HepG2 (cell line): Measurements from ENCODE around the gene BCL2L11. TPM values are rescaled to one million over a fixed set of nuclear protein-coding genes. Genes with fewer than 3 reads are reported as not detected.
A peak's percentile ranks its signal among the peaks of the same experiment; 100 is the strongest.

ENCODE experiments used
- CENPX ChIP-seq: sonication (generic); formaldehyde crosslinking; IDR thresholded peaks from 2 replicates; pipeline ENCODE4 v1.9.0; 2021; ENCODE audit warnings: mild to moderate bottlenecking, missing genetic modification reagents, moderate library complexity
- FOXK2 ChIP-seq: fragments of 450-650 bp; IDR thresholded peaks from 2 replicates; pipeline ENCODE4 v1.6.1; 2016
- HES4 ChIP-seq: sonication (generic); formaldehyde crosslinking; IDR thresholded peaks from 2 replicates; pipeline ENCODE4 v1.9.0; 2021; ENCODE audit warnings: mild to moderate bottlenecking, missing genetic modification reagents, borderline replicate concordance
- KLF13 ChIP-seq: sonication (generic); formaldehyde crosslinking; IDR thresholded peaks from 2 replicates; pipeline ENCODE4 v1.4.0; 2020; ENCODE audit warnings: mild to moderate bottlenecking, missing genetic modification reagents
- NR2C2 ChIP-seq: sonication (generic); formaldehyde crosslinking; IDR thresholded peaks from 2 replicates; pipeline ENCODE4 v1.4.0; 2020; ENCODE audit warnings: missing genetic modification reagents, mild to moderate bottlenecking, moderate library complexity, borderline replicate concordance
- PCBP1 ChIP-seq: fragments of 200-400 bp; formaldehyde crosslinking; IDR thresholded peaks from 2 replicates; pipeline ENCODE4 v1.6.1; 2017; ENCODE audit warnings: mild to moderate bottlenecking, low read depth, low read length, borderline replicate concordance
- POLR2AphosphoS2 ChIP-seq: IDR thresholded peaks from 2 replicates; pipeline ENCODE4 v1.6.1; 2011; ENCODE audit warnings: low read depth, low read length, improper control_type of control experiment
- PRMT3 ChIP-seq: sonication (generic); formaldehyde crosslinking; IDR thresholded peaks from 2 replicates; pipeline ENCODE4 v1.8.1; 2022; ENCODE audit warnings: low read depth, mild to moderate bottlenecking, moderate library complexity, missing genetic modification reagents, borderline replicate concordance
- SOX5 ChIP-seq: IDR thresholded peaks from 2 replicates; pipeline ENCODE4 v1.6.1; 2016; ENCODE audit warnings: borderline replicate concordance
- TMF1 ChIP-seq: sonication (generic); formaldehyde crosslinking; IDR thresholded peaks from 2 replicates; pipeline ENCODE4 v1.8.1; 2022; ENCODE audit warnings: low read depth, missing genetic modification reagents
- ZFP36L2 ChIP-seq: sonication (generic); formaldehyde crosslinking; IDR thresholded peaks from 2 replicates; pipeline ENCODE4 v1.4.0; 2020; ENCODE audit warnings: missing genetic modification reagents
- ZNF10 ChIP-seq: sonication (generic); formaldehyde crosslinking; IDR thresholded peaks from 2 replicates; pipeline ENCODE4 v1.4.0; 2020; ENCODE audit warnings: mild to moderate bottlenecking, low read depth, missing genetic modification reagents, borderline replicate concordance
- ZNF143 ChIP-seq: sonication (generic); formaldehyde crosslinking; IDR thresholded peaks from 2 replicates; pipeline ENCODE4 v1.4.0; 2020; ENCODE audit warnings: missing genetic modification reagents
- ZNF180 ChIP-seq: sonication (generic); formaldehyde crosslinking; IDR thresholded peaks from 2 replicates; pipeline ENCODE4 v1.4.0; 2020; ENCODE audit warnings: low read depth, missing genetic modification reagents, borderline replicate concordance
- ZNF331 ChIP-seq: sonication (generic); formaldehyde crosslinking; IDR thresholded peaks from 2 replicates; pipeline ENCODE4 v1.4.0; 2020; ENCODE audit warnings: missing genetic modification reagents
- ZSCAN31 ChIP-seq: sonication (generic); formaldehyde crosslinking; IDR thresholded peaks from 2 replicates; pipeline ENCODE4 v1.5.0; 2020; ENCODE audit warnings: low read depth, mild to moderate bottlenecking, missing genetic modification reagents
- polyA plus RNA-seq, 8 experiments: library from polyadenylated mRNA; depleted of rRNA in 3 of 8; stranded (reverse) in 7 of 8; unstranded in 1 of 8; fragments of >200 nt; fragmentation: Illumina TruSeq in 4 of 8; extraction: Trizol in 4 of 8; gene quantifications; 2 replicates each; pipeline versions ENCODE4 v1.2.1 to v1.2.3, GENCODE V29; 2011 to 2016; ENCODE audit warnings: low read depth in 4 of 8, missing spikeins in 1 of 8, mixed read lengths in 1 of 8; ENCODE audit not compliant: insufficient read depth in 1 of 8
- total RNA-seq, 5 experiments: library from RNA; depleted of rRNA; stranded (reverse); fragments of >200 nt; fragmentation: Illumina TruSeq; extraction: Trizol; gene quantifications; 2 replicates each; pipeline ENCODE4 v1.2.3, GENCODE V29; 2016; ENCODE audit warnings: low read depth in 1 of 5
- TF ChIP-seq, protein P1 (sequence below): sonication (generic); formaldehyde crosslinking; IDR thresholded peaks from 2 replicates; pipeline ENCODE4 v1.9.0; 2021; ENCODE audit warnings: missing genetic modification reagents, mild to moderate bottlenecking, borderline replicate concordance
- TF ChIP-seq, protein P2 (sequence below): fragments of 450-650 bp; IDR thresholded peaks from 2 replicates; pipeline ENCODE4 v1.6.1; 2016
- TF ChIP-seq, protein P3 (sequence below): IDR thresholded peaks from 2 replicates; pipeline ENCODE4 v1.6.1; 2016
- TF ChIP-seq, protein P4 (sequence below): sonication (generic); formaldehyde crosslinking; IDR thresholded peaks from 2 replicates; pipeline ENCODE4 v1.9.0; 2021; ENCODE audit warnings: missing genetic modification reagents, borderline replicate concordance
- TF ChIP-seq, protein P5 (sequence below): sonication (generic); formaldehyde crosslinking; IDR thresholded peaks from 2 replicates; pipeline ENCODE4 v1.8.1; 2023; ENCODE audit warnings: mild to moderate bottlenecking, missing genetic modification reagents

Gene BCL2L11
- total and polyA plus RNA-seq, 2 of the 13 experiments (the other 11 are each of a cell fraction or from before 2014, with no cell fraction given) = 6.1 to 9.7 TPM

DNA sequence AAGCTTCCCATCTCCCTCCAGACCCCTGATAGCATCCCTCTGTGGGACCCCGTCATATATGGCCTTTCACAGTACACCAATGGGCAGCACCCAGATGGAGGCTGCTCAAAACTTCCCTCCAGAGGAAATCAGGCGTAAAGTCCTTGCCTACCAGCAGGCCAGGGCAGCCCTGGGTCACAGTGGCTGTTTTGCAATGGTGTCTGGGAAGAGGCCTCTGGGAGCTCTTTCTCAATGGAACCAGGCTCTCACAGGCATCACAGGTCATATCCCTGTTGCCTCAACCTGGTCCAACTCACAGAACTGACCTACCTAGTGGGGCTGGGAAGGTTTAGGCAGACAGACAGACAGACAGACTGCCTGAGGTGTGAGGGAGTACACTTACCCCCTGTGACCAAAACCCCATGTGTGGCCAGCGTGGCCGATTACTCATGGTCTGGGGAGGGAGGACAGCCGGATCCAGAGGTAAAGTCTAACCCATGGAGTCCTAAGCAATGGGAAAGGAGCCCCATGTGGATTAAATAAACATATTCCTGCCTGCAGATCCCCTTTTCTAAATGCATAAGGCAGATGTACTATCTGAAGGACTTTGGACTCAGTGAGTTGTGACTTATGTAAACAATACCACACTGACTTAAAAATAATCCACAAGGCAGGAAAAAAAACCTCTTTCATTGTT, 58.2 kb downstream of the BCL2L11 start (continued):
- TF ChIP-seq, protein P1, sequence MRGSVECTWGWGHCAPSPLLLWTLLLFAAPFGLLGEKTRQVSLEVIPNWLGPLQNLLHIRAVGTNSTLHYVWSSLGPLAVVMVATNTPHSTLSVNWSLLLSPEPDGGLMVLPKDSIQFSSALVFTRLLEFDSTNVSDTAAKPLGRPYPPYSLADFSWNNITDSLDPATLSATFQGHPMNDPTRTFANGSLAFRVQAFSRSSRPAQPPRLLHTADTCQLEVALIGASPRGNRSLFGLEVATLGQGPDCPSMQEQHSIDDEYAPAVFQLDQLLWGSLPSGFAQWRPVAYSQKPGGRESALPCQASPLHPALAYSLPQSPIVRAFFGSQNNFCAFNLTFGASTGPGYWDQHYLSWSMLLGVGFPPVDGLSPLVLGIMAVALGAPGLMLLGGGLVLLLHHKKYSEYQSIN (CRISPR knock-in tag) = no peak
- TF ChIP-seq ZNF10 (CRISPR knock-in tag) (no peak), NR2C2 (CRISPR knock-in tag) (peak; percentile 55; the same call in 1 of the 2 replicates), FOXK2 (no peak), HES4 (CRISPR knock-in tag) (no peak), KLF13 (CRISPR knock-in tag) (no peak), ZNF331 (CRISPR knock-in tag) (no peak; the same call in 1 of the 2 replicates), ZFP36L2 (CRISPR knock-in tag) (no peak), ZNF180 (CRISPR knock-in tag) (no peak), TMF1 (CRISPR knock-in tag) (no peak), POLR2AphosphoS2 (no peak), ZNF143 (CRISPR knock-in tag) (peak; percentile 77), PCBP1 (no peak), SOX5 (CRISPR knock-in tag) (peak; percentile 23; the same call in 1 of the 2 replicates), CENPX (no peak), PRMT3 (no peak), ZSCAN31 (CRISPR knock-in tag) (peak; percentile 48; the same call in 1 of the 2 replicates)
- TF ChIP-seq, protein P2, sequence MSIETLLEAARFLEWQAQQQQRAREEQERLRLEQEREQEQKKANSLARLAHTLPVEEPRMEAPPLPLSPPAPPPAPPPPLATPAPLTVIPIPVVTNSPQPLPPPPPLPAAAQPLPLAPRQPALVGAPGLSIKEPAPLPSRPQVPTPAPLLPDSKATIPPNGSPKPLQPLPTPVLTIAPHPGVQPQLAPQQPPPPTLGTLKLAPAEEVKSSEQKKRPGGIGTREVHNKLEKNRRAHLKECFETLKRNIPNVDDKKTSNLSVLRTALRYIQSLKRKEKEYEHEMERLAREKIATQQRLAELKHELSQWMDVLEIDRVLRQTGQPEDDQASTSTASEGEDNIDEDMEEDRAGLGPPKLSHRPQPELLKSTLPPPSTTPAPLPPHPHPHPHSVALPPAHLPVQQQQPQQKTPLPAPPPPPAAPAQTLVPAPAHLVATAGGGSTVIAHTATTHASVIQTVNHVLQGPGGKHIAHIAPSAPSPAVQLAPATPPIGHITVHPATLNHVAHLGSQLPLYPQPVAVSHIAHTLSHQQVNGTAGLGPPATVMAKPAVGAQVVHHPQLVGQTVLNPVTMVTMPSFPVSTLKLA = no peak
- TF ChIP-seq, protein P3, sequence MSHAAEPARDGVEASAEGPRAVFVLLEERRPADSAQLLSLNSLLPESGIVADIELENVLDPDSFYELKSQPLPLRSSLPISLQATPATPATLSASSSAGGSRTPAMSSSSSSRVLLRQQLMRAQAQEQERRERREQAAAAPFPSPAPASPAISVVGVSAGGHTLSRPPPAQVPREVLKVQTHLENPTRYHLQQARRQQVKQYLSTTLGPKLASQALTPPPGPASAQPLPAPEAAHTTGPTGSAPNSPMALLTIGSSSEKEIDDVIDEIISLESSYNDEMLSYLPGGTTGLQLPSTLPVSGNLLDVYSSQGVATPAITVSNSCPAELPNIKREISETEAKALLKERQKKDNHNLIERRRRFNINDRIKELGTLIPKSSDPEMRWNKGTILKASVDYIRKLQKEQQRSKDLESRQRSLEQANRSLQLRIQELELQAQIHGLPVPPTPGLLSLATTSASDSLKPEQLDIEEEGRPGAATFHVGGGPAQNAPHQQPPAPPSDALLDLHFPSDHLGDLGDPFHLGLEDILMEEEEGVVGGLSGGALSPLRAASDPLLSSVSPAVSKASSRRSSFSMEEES = no peak; the same call in 1 of the 2 replicates
- TF ChIP-seq, protein P4, sequence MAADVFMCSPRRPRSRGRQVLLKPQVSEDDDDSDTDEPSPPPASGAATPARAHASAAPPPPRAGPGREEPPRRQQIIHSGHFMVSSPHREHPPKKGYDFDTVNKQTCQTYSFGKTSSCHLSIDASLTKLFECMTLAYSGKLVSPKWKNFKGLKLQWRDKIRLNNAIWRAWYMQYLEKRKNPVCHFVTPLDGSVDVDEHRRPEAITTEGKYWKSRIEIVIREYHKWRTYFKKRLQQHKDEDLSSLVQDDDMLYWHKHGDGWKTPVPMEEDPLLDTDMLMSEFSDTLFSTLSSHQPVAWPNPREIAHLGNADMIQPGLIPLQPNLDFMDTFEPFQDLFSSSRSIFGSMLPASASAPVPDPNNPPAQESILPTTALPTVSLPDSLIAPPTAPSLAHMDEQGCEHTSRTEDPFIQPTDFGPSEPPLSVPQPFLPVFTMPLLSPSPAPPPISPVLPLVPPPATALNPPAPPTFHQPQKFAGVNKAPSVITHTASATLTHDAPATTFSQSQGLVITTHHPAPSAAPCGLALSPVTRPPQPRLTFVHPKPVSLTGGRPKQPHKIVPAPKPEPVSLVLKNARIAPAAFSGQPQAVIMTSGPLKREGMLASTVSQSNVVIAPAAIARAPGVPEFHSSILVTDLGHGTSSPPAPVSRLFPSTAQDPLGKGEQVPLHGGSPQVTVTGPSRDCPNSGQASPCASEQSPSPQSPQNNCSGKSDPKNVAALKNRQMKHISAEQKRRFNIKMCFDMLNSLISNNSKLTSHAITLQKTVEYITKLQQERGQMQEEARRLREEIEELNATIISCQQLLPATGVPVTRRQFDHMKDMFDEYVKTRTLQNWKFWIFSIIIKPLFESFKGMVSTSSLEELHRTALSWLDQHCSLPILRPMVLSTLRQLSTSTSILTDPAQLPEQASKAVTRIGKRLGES = no peak
- TF ChIP-seq, protein P5, sequence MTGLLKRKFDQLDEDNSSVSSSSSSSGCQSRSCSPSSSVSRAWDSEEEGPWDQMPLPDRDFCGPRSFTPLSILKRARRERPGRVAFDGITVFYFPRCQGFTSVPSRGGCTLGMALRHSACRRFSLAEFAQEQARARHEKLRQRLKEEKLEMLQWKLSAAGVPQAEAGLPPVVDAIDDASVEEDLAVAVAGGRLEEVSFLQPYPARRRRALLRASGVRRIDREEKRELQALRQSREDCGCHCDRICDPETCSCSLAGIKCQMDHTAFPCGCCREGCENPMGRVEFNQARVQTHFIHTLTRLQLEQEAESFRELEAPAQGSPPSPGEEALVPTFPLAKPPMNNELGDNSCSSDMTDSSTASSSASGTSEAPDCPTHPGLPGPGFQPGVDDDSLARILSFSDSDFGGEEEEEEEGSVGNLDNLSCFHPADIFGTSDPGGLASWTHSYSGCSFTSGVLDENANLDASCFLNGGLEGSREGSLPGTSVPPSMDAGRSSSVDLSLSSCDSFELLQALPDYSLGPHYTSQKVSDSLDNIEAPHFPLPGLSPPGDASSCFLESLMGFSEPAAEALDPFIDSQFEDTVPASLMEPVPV (CRISPR knock-in tag) = no peak
